Heart right ventricle (tissue), 16 donors: ENCODE data around the gene NUDT16L1. TPM values are rescaled to one million over a fixed set of nuclear protein-coding genes. Genes with fewer than 3 reads are reported as not detected.

Source experiments
- ATAC-seq, 8 donors: fragments of 200-7000 bp; cut with Tn5 transposase; one replicate each; pipeline ENCODE4 v1.9.1; 2020; ENCODE audit warnings: mild to moderate bottlenecking in 8 of 8, moderate library complexity in 8 of 8, moderate number of reproducible peaks in 1 of 8
- DNase-seq, 2 donors: peaks; one replicate each; pipeline ENCODE4 v3.0.0-alpha.2; 2020
- H3K27ac ChIP-seq, 10 donors: fragments of 200-600 bp; sonication (generic) in 2 of 10; one replicate each; pipeline versions ENCODE4 v1.5.0 to v1.8.0; 2020 to 2022; ENCODE audit warnings: mild to moderate bottlenecking in 3 of 10
- H3K27me3 ChIP-seq, 7 donors: fragments of 200-600 bp; one replicate each; pipeline ENCODE4 v1.8.0; 2021 to 2022; ENCODE audit warnings: mild to moderate bottlenecking in 2 of 7
- H3K36me3 ChIP-seq, 9 donors: fragments of 200-600 bp; sonication (generic) in 1 of 9; one replicate each; pipeline versions ENCODE4 v1.5.0 to v1.8.0; 2020 to 2022; ENCODE audit warnings: mild to moderate bottlenecking in 2 of 9
- H3K4me1 ChIP-seq, 9 donors: fragments of 200-600 bp; sonication (generic) in 1 of 9; one replicate each; pipeline versions ENCODE4 v1.5.0 to v1.8.0; 2020 to 2022; ENCODE audit warnings: mild to moderate bottlenecking in 4 of 9
- H3K4me3 ChIP-seq, 10 donors: fragments of 200-600 bp; sonication (generic) in 2 of 10; one replicate each; pipeline versions ENCODE4 v1.5.0 to v1.8.0; 2020 to 2022; ENCODE audit warnings: mild to moderate bottlenecking in 7 of 10, moderate library complexity in 2 of 10
- H3K9me3 ChIP-seq, 11 donors: fragments of 200-600 bp in 10 of 11; sonication (generic) in 2 of 11; one replicate each; pipeline versions ENCODE4 v1.5.0 to v1.8.0; 2013 to 2022; ENCODE audit warnings: mild to moderate bottlenecking in 2 of 11, control low read depth in 1 of 11, moderate library complexity in 1 of 11
- CTCF ChIP-seq, 9 donors: fragments of 200-600 bp; sonication (generic) in 2 of 9; IDR thresholded peaks; one replicate each; pipeline versions ENCODE4 v1.5.0 to v1.8.0; 2021 to 2022; ENCODE audit warnings: antibody characterized with exemption in 9 of 9, mild to moderate bottlenecking in 5 of 9, moderate library complexity in 1 of 9
- WGBS, 2 donors: extraction: QIAGEN DNeasy Blood & Tissue Kit; methylation state at CpG; one replicate each; pipeline ENCODE4 v1.1.7; 2013; ENCODE audit warnings: inconsistent platforms in 1 of 2; 5-methylcytosine and 5-hydroxymethylcytosine counted together
- intact Hi-C, 10 donors: fragments of 100-400 bp; cut with DNase I; formaldehyde crosslinking; loops; one replicate each; pipeline versions ENCODE4 v1.11.1 to v1.14.2; 2022
- polyA plus RNA-seq, 2 donors: library from polyadenylated mRNA; stranded (reverse); fragments of 200-250 nt; gene quantifications; one replicate each; pipeline ENCODE4 v1.2.3, GENCODE V29; 2013
- total RNA-seq, 10 donors: library from RNA; stranded (reverse); fragmentation: NEBNext Ultra II Directional in 3 of 10; extraction: Animal tissue kit (Norgen Biotek cat#: 25700) in 3 of 10; gene quantifications; one replicate each; pipeline versions ENCODE4 v1.2.1 to v1.2.4, GENCODE V29; 2021 to 2023
- donor health status: Arrhythmogenic right ventricular cardiomyopathy.
- donor health status: ischemic (EF 13 %, LVEDD 7.1; RV severe dilation, severe dysfunction).
- donor health status: healthy with polysubstance abuse.
- donor health status: DM: no; HTN: yes; CAD: no.
- donor health status: DM: no; HTN: no; CAD: no.
- donor health status: ischemic (EF 25% LVEDD 6.9; RV normal size, moderate dysfunction).
- donor health status: ischemic (EF 25% LVEDD 5.7; RV mildly dilated, moderate dysfunction).
- donor health status: healthy.
- donor health status: DM: yes; HTN: yes; CAD: no.
- donor health status: Ischemic cardiomyopathy.
- donor health status: ischemic (EF 35%, LVEDD 5.7; RV mildly dilated, moderate dysfunction).
- donor health status: nonischemic (EF 11% LVEDD 7.7; RV severe dilation, severe dysfunction).
- donor health status: DM: yes; HTN: yes; CAD: no.
- donor health status: PGD.
- donor health status: ischemic (EF 29% LVEDD 5.4; RV normal size, mild dysfunction).
- donor health status: nonischemic (EF 23%, LVEDD 6.1; RV moderate dilation, normal function).

Gene NUDT16L1
- total and polyA plus RNA-seq, 12 donors, result 25.4 to 65.7 (median 47.0) TPM

DNA sequence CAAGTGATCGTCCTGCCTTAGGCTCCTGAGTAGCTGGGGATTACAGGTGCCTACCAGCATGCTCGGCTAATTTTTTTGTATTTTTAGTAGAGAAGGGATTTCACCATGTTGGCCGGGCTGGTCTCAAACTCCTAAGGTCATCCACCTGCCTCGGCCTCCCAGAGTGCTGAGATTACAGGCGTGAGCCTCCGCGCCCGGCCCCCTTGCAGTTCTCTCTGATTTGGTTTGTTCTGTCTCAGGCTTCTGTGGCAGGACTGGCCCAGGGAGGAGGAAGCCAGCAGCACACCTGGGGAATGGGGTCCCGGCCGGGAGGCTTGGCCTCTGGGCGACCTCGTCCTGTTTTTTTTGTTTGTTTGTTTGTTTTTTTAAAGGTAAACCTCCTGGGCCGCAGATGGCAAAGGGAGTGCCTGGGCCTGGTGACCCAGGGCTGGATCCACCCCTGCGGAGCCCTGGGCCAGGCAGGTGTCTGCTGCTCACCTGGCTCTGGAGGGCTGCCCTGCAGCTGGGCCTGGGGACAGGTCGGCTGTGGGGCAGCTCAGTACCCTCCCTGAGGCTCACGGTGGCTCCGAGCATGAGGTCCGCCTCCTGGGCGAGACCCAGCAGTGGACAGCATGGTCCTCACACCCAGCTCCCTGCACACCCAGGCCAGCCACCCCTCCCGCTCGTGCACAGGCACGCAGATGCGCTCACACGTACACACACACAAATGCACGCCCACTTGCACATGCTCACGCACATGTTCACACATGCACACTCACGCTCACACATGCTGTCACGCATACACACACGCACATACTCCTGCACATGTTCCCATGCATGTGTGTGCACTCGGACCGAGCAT, 3.3 kb upstream of the NUDT16L1 start:
- Histone ChIP-seq H3K27ac (no peak overlapping the region), H3K4me3 (no peak overlapping the region), H3K9me3 (no peaks in the 10 kb centered on the region), H3K4me1 (peaks cover 4 to 32% (median 19%) of the 10 kb centered on the region in 9 donors), H3K27me3 (no peaks in the 10 kb centered on the region), H3K36me3 (peaks cover 0 to 59% (median 7%) of the 10 kb centered on the region in 9 donors)
- intact Hi-C loops, result loop anchor here in 2 of 10 donors (5.0 to 10.0 kb wide), 2 partner anchors 175 to 267 kb away; partner anchors contain the start of gene SEC14L5 (in 1 of the 2)
- no peak for ATAC-seq
- DNase-seq, result no peak
- 89 to 90% methylated on average over 31 of the region's 31 CpGs for WGBS, 2 donors
- TF ChIP-seq CTCF (IDR thresholded peaks at IDR 0.05), result no peak

DNA sequence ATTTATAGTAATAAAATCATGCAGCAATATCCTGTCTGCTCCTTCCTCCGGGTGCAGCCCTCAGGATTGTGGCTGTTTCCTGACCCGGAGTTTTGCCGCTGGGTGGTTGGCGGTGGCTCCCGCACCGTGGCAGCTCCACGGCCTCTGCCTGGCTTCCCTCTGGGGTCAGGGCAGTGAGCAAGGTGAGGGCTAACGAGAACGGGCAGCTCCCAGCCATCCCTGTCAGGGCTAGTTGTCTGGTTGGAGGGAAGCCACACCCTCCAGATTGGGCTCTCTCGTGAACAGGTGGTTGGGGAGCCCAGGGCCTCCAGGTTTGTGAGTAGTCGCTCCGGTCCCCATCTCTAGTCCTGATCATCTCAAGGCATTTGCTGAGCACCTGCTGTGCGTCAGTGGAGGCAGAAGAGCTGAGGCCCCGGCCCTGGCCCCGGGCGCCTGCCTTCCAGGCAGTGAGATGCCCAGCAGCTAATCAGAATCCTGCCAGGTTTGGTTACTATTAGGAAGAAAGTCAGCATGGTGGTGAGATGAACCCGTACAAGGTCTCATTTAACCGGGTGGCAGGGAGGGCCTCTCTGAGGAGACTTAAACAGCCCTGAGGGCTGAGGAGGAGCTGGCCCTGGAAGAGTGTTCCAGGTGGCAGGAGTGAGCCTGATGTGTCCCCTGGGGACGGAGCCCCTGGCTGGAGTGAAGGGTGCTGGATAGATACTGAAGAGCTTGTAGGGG, 2.3 kb upstream of the NUDT16L1 start:
- Histone ChIP-seq H3K4me1 (peaks cover 8 to 38% (median 26%) of the 10 kb centered on the region in 9 donors), H3K27me3 (no peaks in the 10 kb centered on the region), H3K27ac (no peak overlapping the region), H3K9me3 (no peaks in the 10 kb centered on the region), H3K4me3 (no peak overlapping the region), H3K36me3 (peaks cover 0 to 59% (median 7%) of the 10 kb centered on the region in 9 donors)
- ATAC-seq (no peak), DNase-seq (no peak)
- intact Hi-C loops, result loop anchor here in 1 of 10 donors (5.0 kb wide), 1 partner anchor 266 kb away; the partner anchor contains the start of gene SEC14L5
- no peak for TF ChIP-seq CTCF (IDR thresholded peaks at IDR 0.05)
- 69 to 73% methylated on average over 19 of the region's 19 CpGs for WGBS, 2 donors

- 80 to 85% methylated on average over 20 of the region's 20 CpGs for WGBS, 2 donors
- no peak for TF ChIP-seq CTCF (IDR thresholded peaks at IDR 0.05)
- H3K4me1 ChIP-seq, result peaks cover 13 to 38% (median 26%) of the 10 kb centered on the region in 9 donors
- H3K36me3 ChIP-seq, result peaks cover 0 to 59% (median 5%) of the 10 kb centered on the region in 9 donors
- DNase-seq (no peak), ATAC-seq (no peak)
- no peaks in the 10 kb centered on the region for H3K27me3 ChIP-seq
- intact Hi-C loops, result loop anchor here in 1 of 10 donors (5.0 kb wide), 1 partner anchor 265 kb away; the partner anchor contains the start of gene SEC14L5
- H3K27ac ChIP-seq, result peak overlapping the region in 1 of 10 donors; percentile 74
- no peaks in the 10 kb centered on the region for H3K9me3 ChIP-seq
- H3K4me3 ChIP-seq, result no peak overlapping the region
Measured at GRCh38 chr16:4691666-4692412, 1.5 kb upstream of the NUDT16L1 start.
